ENCODE data around the gene CASZ1.

GRCh38 chr1:10674700-10675609 is 121.5 kb downstream of the CASZ1 start:
- no peak for TF ChIP-seq POLR2A (IDR thresholded peaks at IDR 0.05)
- no peak for TF ChIP-seq CTCF (IDR thresholded peaks at IDR 0.05)
